ENCODE results near the gene ETNK2.

ETNK2 gene

GRCh38 chr1:204081791-204082513 is 69.9 kb downstream of the ETNK2 start:
- no peak for DNase-seq

GRCh38 chr1:204081164-204081790 is 70.6 kb downstream of the ETNK2 start:
- DNase-seq = no peak

Data from hypothalamus (tissue), 51 donors.